Measurements from ENCODE around the gene PHLPP1.
"Not testable (repeated sequence)": the region's sequence is repeated elsewhere in the genome, so short reads cannot be mapped to it uniquely, and the experiment has no call there.

The PHLPP1 gene

DNA sequence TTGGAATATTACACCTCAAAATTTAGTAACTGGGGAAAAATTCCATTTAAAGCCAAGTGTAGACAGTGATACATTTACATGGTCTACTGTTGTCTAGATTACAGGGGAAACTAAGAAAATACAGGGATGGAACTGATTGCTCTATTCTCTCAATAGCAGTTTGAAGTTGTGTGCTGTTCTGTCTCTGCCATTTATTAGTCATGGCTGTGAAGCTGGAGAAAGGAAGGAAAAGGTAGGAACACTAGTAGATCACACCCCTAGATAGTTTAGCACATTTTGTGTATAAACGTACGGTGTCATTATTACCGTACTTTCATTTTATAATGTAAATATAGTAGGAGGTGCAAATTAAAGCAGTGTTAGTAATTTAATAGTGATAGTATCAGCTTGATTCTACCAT is 170.5 kb downstream of the PHLPP1 start:
- H3K27ac ChIP-seq (ENCODE audit: low read depth, low read length) = no peak overlapping the region
- H3K36me3 ChIP-seq (ENCODE audit: control insufficient read depth in 5 of 5, insufficient read depth in 5 of 5, low read length in 5 of 5) = no peaks in the 10 kb centered on the region
- H3K4me1 ChIP-seq (ENCODE audit: control insufficient read depth in 5 of 5, insufficient read depth in 5 of 5, low read length in 5 of 5) = peaks cover 6 to 10% (median 8%) of the 10 kb centered on the region in 5 donors
- H3K9ac ChIP-seq (ENCODE audit: low read length in 5 of 5) = no peak overlapping the region
- H3K27me3 ChIP-seq (ENCODE audit: control insufficient read depth in 5 of 5, insufficient read depth in 4 of 5, low read length in 5 of 5) = no peaks in the 10 kb centered on the region
- no peak overlapping the region for H3K4me3 ChIP-seq (ENCODE audit: low read depth in 1 of 5, low read length in 5 of 5)
- H3K9me3 ChIP-seq (ENCODE audit: control insufficient read depth in 5 of 5, low read length in 5 of 5) = no peaks in the 10 kb centered on the region

DNA sequence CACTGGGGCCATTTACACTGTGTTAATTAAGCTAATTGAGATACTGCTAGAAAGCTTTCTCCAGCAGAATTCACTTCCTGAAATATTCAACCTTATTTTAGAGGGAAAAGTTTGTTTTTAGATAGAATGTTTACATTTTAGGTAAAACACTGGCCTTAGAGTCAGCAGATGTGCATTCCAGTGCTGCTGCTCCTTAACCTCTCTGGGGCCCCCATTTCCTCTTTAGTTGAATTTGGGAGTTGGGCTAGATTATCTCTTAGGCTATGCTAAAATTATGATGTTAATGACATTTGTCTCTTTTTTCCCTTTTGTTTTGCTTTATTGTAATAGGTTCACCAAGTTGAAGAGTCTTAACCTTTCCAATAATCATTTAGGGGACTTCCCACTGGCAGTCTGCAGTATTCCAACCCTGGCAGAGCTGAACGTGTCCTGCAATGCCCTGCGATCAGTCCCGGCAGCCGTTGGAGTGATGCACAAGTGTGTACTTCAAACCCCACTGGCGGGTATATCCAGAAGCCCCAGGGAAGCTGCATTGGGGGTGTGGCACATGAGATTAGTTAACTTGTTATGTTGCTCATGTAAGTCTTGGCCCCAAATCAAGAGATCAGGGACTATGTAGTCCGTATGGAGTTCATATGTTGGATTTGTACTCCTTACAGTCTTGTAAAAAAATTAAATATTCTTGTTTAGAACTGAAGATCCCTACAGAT is 179.5 kb downstream of the PHLPP1 start:
- peaks cover 4 to 17% (median 15%) of the 10 kb centered on the region in 5 donors for H3K36me3 ChIP-seq (ENCODE audit: control insufficient read depth in 5 of 5, insufficient read depth in 5 of 5, low read length in 5 of 5)

DNA sequence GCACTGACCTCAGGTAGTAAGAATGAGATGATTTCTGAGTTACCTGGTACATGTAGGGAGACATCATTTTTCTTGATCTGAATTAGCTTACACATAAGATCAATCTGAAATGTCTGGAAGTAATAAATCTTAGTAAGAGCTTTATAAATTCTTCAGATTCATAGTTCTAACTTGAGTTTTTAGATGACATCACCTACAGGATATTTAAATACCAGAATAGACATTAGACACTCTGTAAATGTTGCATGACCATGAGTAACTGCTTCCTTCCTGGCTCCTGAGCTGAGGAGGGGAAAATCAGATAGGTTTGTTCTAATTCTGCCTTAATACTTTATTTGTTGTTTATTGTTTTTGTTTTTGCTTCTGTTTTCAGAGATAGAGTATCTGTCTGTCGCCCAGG is 181.8 kb downstream of the PHLPP1 start:
- Histone ChIP-seq H3K4me3 (ENCODE audit: low read depth in 1 of 5, low read length in 5 of 5) (no peak overlapping the region), H3K9me3 (ENCODE audit: control insufficient read depth in 5 of 5, low read length in 5 of 5) (no peaks in the 10 kb centered on the region), H3K4me1 (ENCODE audit: control insufficient read depth in 5 of 5, insufficient read depth in 5 of 5, low read length in 5 of 5) (no peaks in the 10 kb centered on the region), H3K27ac (ENCODE audit: low read depth, low read length) (no peak overlapping the region), H3K9ac (ENCODE audit: low read length in 5 of 5) (no peak overlapping the region), H3K27me3 (ENCODE audit: control insufficient read depth in 5 of 5, insufficient read depth in 4 of 5, low read length in 5 of 5) (no peaks in the 10 kb centered on the region), H3K36me3 (ENCODE audit: control insufficient read depth in 5 of 5, insufficient read depth in 5 of 5, low read length in 5 of 5) (peaks cover 5 to 20% (median 18%) of the 10 kb centered on the region in 5 donors)

More for the DNA sequence above, 179.5 kb downstream of the PHLPP1 start:
- H3K9ac ChIP-seq (ENCODE audit: low read length in 5 of 5) = no peak overlapping the region
- no peak overlapping the region for H3K4me3 ChIP-seq (ENCODE audit: low read depth in 1 of 5, low read length in 5 of 5)
- H3K4me1 ChIP-seq (ENCODE audit: control insufficient read depth in 5 of 5, insufficient read depth in 5 of 5, low read length in 5 of 5) = no peaks in the 10 kb centered on the region
- no peaks in the 10 kb centered on the region for H3K27me3 ChIP-seq (ENCODE audit: control insufficient read depth in 5 of 5, insufficient read depth in 4 of 5, low read length in 5 of 5)
- H3K27ac ChIP-seq (ENCODE audit: low read depth, low read length) = no peak overlapping the region
- no peaks in the 10 kb centered on the region for H3K9me3 ChIP-seq (ENCODE audit: control insufficient read depth in 5 of 5, low read length in 5 of 5)

DNA sequence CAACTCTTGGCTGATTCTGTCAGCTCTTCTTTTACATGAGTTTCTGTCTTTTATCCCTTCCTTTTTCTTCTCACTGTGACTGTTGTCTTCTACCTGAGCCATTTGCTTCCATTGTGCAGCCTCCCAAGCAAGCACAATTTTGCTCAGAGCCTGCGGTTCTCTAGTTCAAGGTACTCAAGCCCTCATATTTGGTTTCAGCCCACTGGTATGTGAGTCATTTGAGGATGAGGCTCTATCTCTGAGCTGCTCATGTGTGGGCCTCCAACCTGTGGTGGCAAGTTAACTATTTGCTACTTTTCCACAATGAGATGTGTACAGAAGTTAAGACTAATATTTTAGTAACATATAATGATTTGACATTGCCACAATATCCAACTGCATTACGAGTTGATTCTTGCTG is 183.0 kb downstream of the PHLPP1 start:
- no peak overlapping the region for H3K4me3 ChIP-seq (ENCODE audit: low read depth in 1 of 5, low read length in 5 of 5)
- H3K9me3 ChIP-seq (ENCODE audit: control insufficient read depth in 5 of 5, low read length in 5 of 5) = no peaks in the 10 kb centered on the region
- no peak overlapping the region for H3K27ac ChIP-seq (ENCODE audit: low read depth, low read length)
- no peak overlapping the region for H3K9ac ChIP-seq (ENCODE audit: low read length in 5 of 5)
- H3K4me1 ChIP-seq (ENCODE audit: control insufficient read depth in 5 of 5, insufficient read depth in 5 of 5, low read length in 5 of 5) = no peaks in the 10 kb centered on the region
- peaks cover 8 to 31% (median 23%) of the 10 kb centered on the region in 5 donors for H3K36me3 ChIP-seq (ENCODE audit: control insufficient read depth in 5 of 5, insufficient read depth in 5 of 5, low read length in 5 of 5)
- no peaks in the 10 kb centered on the region for H3K27me3 ChIP-seq (ENCODE audit: control insufficient read depth in 5 of 5, insufficient read depth in 4 of 5, low read length in 5 of 5)

DNA sequence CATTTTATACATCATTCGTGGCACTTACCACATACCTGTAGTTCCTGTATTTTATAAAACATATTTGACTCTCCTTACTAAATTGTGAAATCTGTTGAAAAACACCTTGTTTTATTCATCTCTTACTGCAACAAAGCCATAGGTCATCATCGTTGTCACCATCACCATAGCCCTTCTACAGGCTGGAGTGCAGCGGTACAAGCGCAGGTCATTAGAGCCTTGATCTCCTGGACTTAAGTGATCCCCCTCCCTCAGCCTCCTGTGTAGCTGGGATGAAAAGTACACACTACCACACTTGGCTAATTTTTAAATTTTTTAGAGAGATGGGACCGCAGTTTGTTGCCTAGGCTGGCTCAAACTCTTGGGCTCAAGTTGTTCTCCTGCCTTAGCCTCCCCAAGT is 184.2 kb downstream of the PHLPP1 start:
- no peak overlapping the region for H3K27ac ChIP-seq (ENCODE audit: low read depth, low read length)
- H3K27me3 ChIP-seq (ENCODE audit: control insufficient read depth in 5 of 5, insufficient read depth in 4 of 5, low read length in 5 of 5) = no peaks in the 10 kb centered on the region
- no peaks in the 10 kb centered on the region for H3K9me3 ChIP-seq (ENCODE audit: control insufficient read depth in 5 of 5, low read length in 5 of 5)
- H3K36me3 ChIP-seq (ENCODE audit: control insufficient read depth in 5 of 5, insufficient read depth in 5 of 5, low read length in 5 of 5) = peaks cover 13 to 38% (median 25%) of the 10 kb centered on the region in 5 donors
- no peak overlapping the region for H3K4me3 ChIP-seq (ENCODE audit: low read depth in 1 of 5, low read length in 5 of 5)
- H3K9ac ChIP-seq (ENCODE audit: low read length in 5 of 5) = no peak overlapping the region
- no peaks in the 10 kb centered on the region for H3K4me1 ChIP-seq (ENCODE audit: control insufficient read depth in 5 of 5, insufficient read depth in 5 of 5, low read length in 5 of 5)

DNA sequence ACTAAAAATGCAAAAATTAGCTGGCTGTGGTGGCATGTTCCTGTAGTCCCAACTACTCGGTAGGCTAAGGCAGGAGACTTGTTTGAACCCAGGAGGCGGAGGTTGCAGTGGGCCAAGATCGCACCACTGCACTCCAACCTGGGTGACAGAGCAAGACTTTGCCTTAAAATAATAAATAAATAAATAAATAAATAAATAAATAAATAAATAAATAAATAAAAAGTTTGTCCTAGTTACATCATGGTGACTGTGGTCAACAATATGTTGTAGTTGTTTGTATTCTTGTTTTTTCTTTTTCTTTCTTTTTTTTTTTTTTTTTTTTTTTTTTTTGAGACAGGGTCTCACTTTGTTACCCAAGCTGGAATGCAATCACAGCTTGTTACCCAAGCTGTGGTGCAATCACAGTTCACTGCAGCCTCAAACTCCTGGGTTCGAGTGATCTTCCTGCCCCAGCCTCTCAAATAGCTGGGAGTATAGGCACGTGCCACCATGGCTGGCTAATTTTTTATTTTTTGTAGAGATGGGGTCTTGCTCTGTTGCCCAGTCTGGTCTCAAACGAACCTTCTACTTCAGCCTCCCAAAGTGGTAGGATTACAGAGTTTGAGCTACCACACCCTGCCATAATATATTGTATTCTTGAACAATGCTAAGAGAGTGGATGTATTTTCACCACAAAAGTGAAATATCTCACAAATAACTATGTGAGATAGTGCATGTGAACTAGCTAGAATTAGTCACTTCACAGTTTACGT is 185.0 kb downstream of the PHLPP1 start:
- peaks cover 14 to 40% (median 26%) of the 10 kb centered on the region in 5 donors for H3K36me3 ChIP-seq (ENCODE audit: control insufficient read depth in 5 of 5, insufficient read depth in 5 of 5, low read length in 5 of 5)
- no peaks in the 10 kb centered on the region for H3K27me3 ChIP-seq (ENCODE audit: control insufficient read depth in 5 of 5, insufficient read depth in 4 of 5, low read length in 5 of 5)
- H3K9me3 ChIP-seq (ENCODE audit: control insufficient read depth in 5 of 5, low read length in 5 of 5) = no peaks in the 10 kb centered on the region
- no peak overlapping the region for H3K27ac ChIP-seq (ENCODE audit: low read depth, low read length)
- no peak overlapping the region for H3K9ac ChIP-seq (ENCODE audit: low read length in 5 of 5)
- no peaks in the 10 kb centered on the region for H3K4me1 ChIP-seq (ENCODE audit: control insufficient read depth in 5 of 5, insufficient read depth in 5 of 5, low read length in 5 of 5)
- no peak overlapping the region for H3K4me3 ChIP-seq (ENCODE audit: low read depth in 1 of 5, low read length in 5 of 5)

DNA sequence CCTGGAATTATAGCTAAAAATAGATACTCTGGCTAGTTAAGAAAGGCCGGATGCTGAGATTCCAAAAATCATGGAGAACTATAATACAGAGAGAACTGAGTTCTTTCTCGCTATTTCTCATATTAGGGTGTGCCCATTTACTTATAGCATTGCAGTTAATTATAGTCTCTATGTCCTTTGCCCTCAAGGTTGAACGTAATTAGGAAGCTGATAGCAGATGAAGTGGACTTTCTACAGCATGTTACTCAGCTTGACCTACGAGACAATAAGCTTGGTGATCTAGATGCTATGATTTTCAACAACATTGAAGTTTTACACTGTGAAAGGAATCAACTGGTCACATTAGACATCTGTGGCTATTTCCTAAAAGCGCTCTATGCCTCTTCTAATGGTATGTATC is 187.4 kb downstream of the PHLPP1 start:
- Histone ChIP-seq H3K9ac (ENCODE audit: low read length in 5 of 5) (no peak overlapping the region), H3K9me3 (ENCODE audit: control insufficient read depth in 5 of 5, low read length in 5 of 5) (no peaks in the 10 kb centered on the region), H3K27me3 (ENCODE audit: control insufficient read depth in 5 of 5, insufficient read depth in 4 of 5, low read length in 5 of 5) (no peaks in the 10 kb centered on the region), H3K27ac (ENCODE audit: low read depth, low read length) (no peak overlapping the region), H3K36me3 (ENCODE audit: control insufficient read depth in 5 of 5, insufficient read depth in 5 of 5, low read length in 5 of 5) (peaks cover 10 to 38% (median 28%) of the 10 kb centered on the region in 5 donors), H3K4me3 (ENCODE audit: low read depth in 1 of 5, low read length in 5 of 5) (no peak overlapping the region), H3K4me1 (ENCODE audit: control insufficient read depth in 5 of 5, insufficient read depth in 5 of 5, low read length in 5 of 5) (no peaks in the 10 kb centered on the region)

DNA sequence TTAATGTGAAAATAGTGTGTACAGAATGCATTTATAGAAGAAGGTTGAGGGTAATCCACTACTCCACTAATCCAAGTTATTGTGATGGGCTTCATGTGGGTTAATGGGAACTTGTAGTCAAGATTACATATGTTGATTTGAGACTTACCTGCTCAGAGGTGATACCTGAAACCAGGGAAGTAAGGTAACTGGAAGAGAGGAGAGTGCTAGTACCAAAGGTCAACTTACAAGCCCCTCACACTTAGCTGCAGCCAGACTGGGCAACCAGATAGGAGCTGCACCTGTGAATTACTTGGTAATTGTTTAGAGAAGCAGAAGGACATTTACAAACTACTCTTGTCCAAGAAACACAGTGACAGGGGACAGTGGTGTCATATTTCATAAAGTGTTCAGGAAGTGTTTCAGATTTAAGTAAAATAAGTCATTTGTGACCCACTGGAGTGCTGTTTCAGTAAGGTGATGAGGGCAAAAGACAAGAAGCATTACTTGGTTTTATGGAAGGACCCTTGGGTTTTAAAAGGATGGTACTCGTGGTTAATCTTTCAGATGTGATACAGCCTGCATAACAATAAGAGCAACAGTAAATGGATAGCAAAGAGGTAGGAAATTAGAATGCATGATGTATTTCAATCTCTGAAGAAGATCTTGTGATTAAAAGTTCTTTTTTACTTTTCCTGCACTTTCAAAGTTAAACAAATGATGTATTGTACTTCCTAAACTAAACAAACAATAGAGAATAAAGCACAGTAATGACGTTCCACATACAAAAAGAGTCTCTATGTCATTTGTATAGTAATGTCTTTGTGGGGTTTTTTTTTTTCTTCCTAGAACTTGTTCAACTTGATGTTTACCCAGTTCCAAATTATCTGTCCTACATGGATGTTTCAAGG is 189.3 kb downstream of the PHLPP1 start:
- Histone ChIP-seq H3K27me3 (ENCODE audit: control insufficient read depth in 5 of 5, insufficient read depth in 4 of 5, low read length in 5 of 5) (no peaks in the 10 kb centered on the region), H3K9ac (ENCODE audit: low read length in 5 of 5) (no peak overlapping the region), H3K4me3 (ENCODE audit: low read depth in 1 of 5, low read length in 5 of 5) (no peak overlapping the region), H3K27ac (ENCODE audit: low read depth, low read length) (no peak overlapping the region), H3K4me1 (ENCODE audit: control insufficient read depth in 5 of 5, insufficient read depth in 5 of 5, low read length in 5 of 5) (no peaks in the 10 kb centered on the region), H3K9me3 (ENCODE audit: control insufficient read depth in 5 of 5, low read length in 5 of 5) (no peaks in the 10 kb centered on the region), H3K36me3 (ENCODE audit: control insufficient read depth in 5 of 5, insufficient read depth in 5 of 5, low read length in 5 of 5) (peaks cover 10 to 27% (median 22%) of the 10 kb centered on the region in 5 donors)

DNA sequence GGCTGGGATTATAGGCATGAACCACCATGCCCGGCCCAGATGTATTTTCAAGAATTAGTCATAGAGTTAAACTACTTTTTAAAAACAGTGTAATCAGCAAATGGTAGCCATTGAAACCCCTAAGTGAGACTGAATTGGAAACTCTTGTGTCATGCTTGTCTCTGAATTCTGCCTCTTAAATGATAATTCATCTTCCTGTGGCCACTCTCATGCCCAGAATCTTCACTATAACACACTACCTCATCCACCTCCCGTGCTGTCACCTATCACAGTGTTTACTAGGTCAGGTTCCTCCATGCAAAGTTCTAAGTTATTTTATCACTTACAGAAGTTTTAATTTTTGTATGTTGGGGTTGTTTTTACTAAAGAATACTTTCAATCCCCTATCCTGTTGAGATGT is 197.5 kb downstream of the PHLPP1 start:
- Histone ChIP-seq H3K4me3 (ENCODE audit: low read depth in 1 of 5, low read length in 5 of 5) (no peak overlapping the region), H3K36me3 (ENCODE audit: control insufficient read depth in 5 of 5, insufficient read depth in 5 of 5, low read length in 5 of 5) (peaks cover 0 to 6% (median 0%) of the 10 kb centered on the region in 5 donors), H3K9me3 (ENCODE audit: control insufficient read depth in 5 of 5, low read length in 5 of 5) (no peaks in the 10 kb centered on the region), H3K27ac (ENCODE audit: low read depth, low read length) (no peak overlapping the region), H3K9ac (ENCODE audit: low read length in 5 of 5) (no peak overlapping the region), H3K27me3 (ENCODE audit: control insufficient read depth in 5 of 5, insufficient read depth in 4 of 5, low read length in 5 of 5) (no peaks in the 10 kb centered on the region), H3K4me1 (ENCODE audit: control insufficient read depth in 5 of 5, insufficient read depth in 5 of 5, low read length in 5 of 5) (no peaks in the 10 kb centered on the region)

DNA sequence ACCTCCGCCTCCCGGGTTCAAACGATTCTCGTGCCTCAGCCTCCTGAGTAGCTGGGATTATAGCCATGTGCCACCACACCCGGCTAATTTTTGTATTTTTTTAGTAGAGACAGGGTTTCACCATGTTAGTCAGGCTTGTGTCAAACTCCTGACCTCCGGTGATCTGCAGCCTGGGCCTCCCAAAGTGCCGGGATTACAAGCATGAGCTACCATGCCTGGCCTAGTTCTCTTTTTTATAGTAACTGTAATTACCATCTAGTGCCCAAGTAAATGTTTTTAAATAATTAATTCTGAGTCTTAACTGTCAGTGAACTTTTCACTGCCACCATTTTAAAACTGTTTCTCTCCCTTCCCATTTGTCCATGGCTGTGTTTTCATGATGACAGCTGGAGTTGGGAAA is 198.5 kb downstream of the PHLPP1 start:
- H3K27me3 ChIP-seq (ENCODE audit: control insufficient read depth in 5 of 5, insufficient read depth in 4 of 5, low read length in 5 of 5); H3K27ac ChIP-seq (ENCODE audit: low read depth, low read length); H3K4me1 ChIP-seq (ENCODE audit: control insufficient read depth in 5 of 5, insufficient read depth in 5 of 5, low read length in 5 of 5); H3K4me3 ChIP-seq (ENCODE audit: low read depth in 1 of 5, low read length in 5 of 5); H3K36me3 ChIP-seq (ENCODE audit: control insufficient read depth in 5 of 5, insufficient read depth in 5 of 5, low read length in 5 of 5); H3K9me3 ChIP-seq (ENCODE audit: control insufficient read depth in 5 of 5, low read length in 5 of 5); H3K9ac ChIP-seq (ENCODE audit: low read length in 5 of 5): not testable (repeated sequence)

Data from subcutaneous abdominal adipose tissue (tissue), 5 donors.